K562 (cell line): ENCODE results near the gene COMP. TPM values are rescaled to one million over a fixed set of nuclear protein-coding genes. Genes with fewer than 3 reads are reported as not detected.
A peak's percentile ranks its signal among the peaks of the same experiment; 100 is the strongest.

Source experiments
- ARID1B ChIP-seq: fragments of 450-650 bp; IDR thresholded peaks from 2 replicates; pipeline ENCODE4 v1.6.1; 2016; ENCODE audit warnings: antibody characterized with exemption, mild to moderate bottlenecking, inconsistent platforms
- CREBBP ChIP-seq: IDR thresholded peaks from one replicate; pipeline ENCODE4 v1.6.1; 2012; ENCODE audit warnings: low read depth, mild to moderate bottlenecking, control low read depth, inconsistent platforms, low read length
- E2F1 ChIP-seq: sonication (generic); formaldehyde crosslinking; IDR thresholded peaks from 2 replicates; pipeline ENCODE4 v1.8.1; 2023; ENCODE audit warnings: mild to moderate bottlenecking, missing genetic modification reagents, moderate library complexity
- FUS ChIP-seq: fragments of 200-400 bp; formaldehyde crosslinking; optimal IDR thresholded peaks from 2 replicates; pipeline ENCODE3; 2017; ENCODE audit warnings: low read depth, low read length
- MEIS2 ChIP-seq: fragments of 450-650 bp; IDR thresholded peaks from 2 replicates; pipeline ENCODE4 v1.6.1; 2014; ENCODE audit warnings: mild to moderate bottlenecking; ENCODE audit not compliant: partially characterized antibody
- MTA3 ChIP-seq: fragments of 450-650 bp; formaldehyde crosslinking; IDR thresholded peaks from 2 replicates; pipeline ENCODE4 v1.6.1; 2017; ENCODE audit warnings: mild to moderate bottlenecking, borderline replicate concordance
- MYBL2 ChIP-seq, 2 experiments: fragments of 450-650 bp in 1 of 2; sonication (generic) in 1 of 2; formaldehyde crosslinking in 1 of 2; IDR thresholded peaks; 2 replicates each; pipeline versions ENCODE4 v1.6.1 to v1.8.1; 2017 to 2022; ENCODE audit warnings: borderline replicate concordance in 1 of 2, inconsistent platforms in 1 of 2, low read depth in 1 of 2, mild to moderate bottlenecking in 1 of 2, missing genetic modification reagents in 1 of 2, moderate library complexity in 1 of 2
- NCOA1 ChIP-seq: fragments of 450-650 bp; IDR thresholded peaks from 2 replicates; pipeline ENCODE4 v1.6.1; 2016; ENCODE audit warnings: low read depth
- RERE ChIP-seq: sonication (generic); formaldehyde crosslinking; IDR thresholded peaks from 2 replicates; pipeline ENCODE4 v1.8.0; 2023; ENCODE audit warnings: missing genetic modification reagents, mild to moderate bottlenecking, borderline replicate concordance
- TCF7 ChIP-seq: sonication (generic); IDR thresholded peaks from 2 replicates; pipeline ENCODE4 v1.6.1; 2016; ENCODE audit warnings: antibody characterized with exemption, borderline replicate concordance
- ZNF354B ChIP-seq: fragments of 250-450 bp; sonication (Bioruptor Pico); IDR thresholded peaks from 2 replicates; pipeline ENCODE4 v1.4.0; 2020
- ZSCAN32 ChIP-seq: fragments of 450-650 bp; formaldehyde crosslinking; IDR thresholded peaks from 2 replicates; pipeline ENCODE4 v1.4.0; 2020; ENCODE audit warnings: mild to moderate bottlenecking, moderate library complexity
- polyA plus RNA-seq, 8 experiments: library from polyadenylated mRNA; depleted of rRNA in 4 of 8; stranded (reverse) in 5 of 8; unstranded in 3 of 8; fragments of >200 nt; fragmentation: Nextera tagmentation in 2 of 8; fragmentation: Illumina TruSeq in 1 of 8; extraction: Ambion mirVana in 2 of 8; extraction: Trizol in 1 of 8; gene quantifications; 2 replicates each; pipeline versions ENCODE4 v1.2.1 to v1.2.3, GENCODE V29; 2011 to 2014; ENCODE audit warnings: inconsistent platforms in 1 of 8, missing spikeins in 1 of 8
- total RNA-seq, 7 experiments: library from RNA; depleted of rRNA in 6 of 7; stranded (reverse); fragments of >200 nt in 6 of 7; fragmentation: Illumina TruSeq in 2 of 7; extraction: Trizol in 2 of 7; gene quantifications; 2 replicates each; pipeline versions ENCODE4 v1.2.1 to v1.2.3, GENCODE V29; 2011 to 2021; ENCODE audit warnings: low replicate concordance in 1 of 7
- TF ChIP-seq, protein P1 (sequence below): fragments of 250-450 bp; sonication (Bioruptor Pico); IDR thresholded peaks from 2 replicates; pipeline ENCODE4 v1.5.0; 2021; ENCODE audit warnings: mild to moderate bottlenecking, moderate library complexity
- TF ChIP-seq, protein P2 (sequence below): sonication (generic); formaldehyde crosslinking; IDR thresholded peaks from 2 replicates; pipeline ENCODE4 v1.4.0; 2020; ENCODE audit warnings: mild to moderate bottlenecking, missing genetic modification reagents

The COMP gene
- total and polyA plus RNA-seq, 9 of the 15 experiments (the other 6 are each of a cell fraction or from before 2014, with no cell fraction given): 0.07 TPM; not detected in 8

DNA sequence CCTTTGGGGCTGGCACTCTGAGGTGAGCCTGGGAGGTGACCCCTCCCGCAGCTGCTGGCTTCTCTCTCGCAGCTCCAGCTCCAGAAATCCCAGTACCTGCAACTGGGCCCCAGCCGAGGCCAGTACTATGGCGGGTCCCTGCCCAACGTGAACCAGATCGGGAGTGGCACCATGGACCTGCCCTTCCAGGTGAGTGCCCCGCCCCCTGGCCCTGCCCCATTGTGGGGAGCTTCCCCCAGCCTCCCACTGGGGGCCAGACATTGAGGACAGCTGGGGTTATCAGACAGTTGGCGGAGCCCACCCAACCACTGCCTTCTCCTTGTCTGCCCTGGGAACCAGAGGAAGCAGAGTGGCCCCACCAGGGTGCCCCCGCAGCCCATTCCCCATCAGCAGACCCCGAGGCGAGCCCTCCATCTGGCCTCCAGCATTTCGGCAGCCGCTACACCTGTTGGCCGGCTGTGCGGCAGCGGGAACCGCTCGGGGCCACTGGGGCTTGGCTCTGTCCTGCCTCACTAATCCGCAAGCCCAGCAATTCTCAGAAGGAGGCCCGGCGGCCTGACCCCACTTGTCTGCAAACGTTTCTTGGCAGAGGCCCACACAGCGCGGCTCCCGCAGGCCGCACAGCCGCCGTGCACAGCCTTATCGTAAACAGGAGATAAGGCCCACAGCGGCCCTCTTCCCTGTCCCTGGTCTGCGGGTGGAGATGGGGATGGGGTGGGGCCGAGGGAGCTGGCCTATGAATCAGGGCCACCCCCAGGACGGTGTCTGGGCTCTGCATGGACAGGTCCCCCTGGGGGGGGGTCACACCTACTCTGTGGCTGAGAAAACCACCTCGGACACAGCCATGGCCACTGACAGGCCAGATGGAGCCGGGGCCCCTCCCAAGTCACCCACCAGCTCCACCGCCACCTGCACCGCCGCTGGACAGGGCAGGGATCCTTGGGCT, 48.0 kb downstream of the COMP start (continued):
- TF ChIP-seq MYBL2 (IDR thresholded peaks at IDR 0.05; ENCODE audit: low read depth): no peak
- TF ChIP-seq MYBL2 (CRISPR knock-in tag; IDR thresholded peaks at IDR 0.05; ENCODE audit: borderline replicate concordance): no peak
- no peak for TF ChIP-seq ZNF354B
- TF ChIP-seq FUS: no peak
- peak; percentile 83 for TF ChIP-seq ARID1B
- no peak for TF ChIP-seq RERE (CRISPR knock-in tag)
- no peak for TF ChIP-seq ZSCAN32 (CRISPR knock-in tag)
- TF ChIP-seq MEIS2: peak; percentile 11
- peak; percentile 71; the same call in 1 of the 2 replicates for TF ChIP-seq MTA3
- TF ChIP-seq, protein P1, sequence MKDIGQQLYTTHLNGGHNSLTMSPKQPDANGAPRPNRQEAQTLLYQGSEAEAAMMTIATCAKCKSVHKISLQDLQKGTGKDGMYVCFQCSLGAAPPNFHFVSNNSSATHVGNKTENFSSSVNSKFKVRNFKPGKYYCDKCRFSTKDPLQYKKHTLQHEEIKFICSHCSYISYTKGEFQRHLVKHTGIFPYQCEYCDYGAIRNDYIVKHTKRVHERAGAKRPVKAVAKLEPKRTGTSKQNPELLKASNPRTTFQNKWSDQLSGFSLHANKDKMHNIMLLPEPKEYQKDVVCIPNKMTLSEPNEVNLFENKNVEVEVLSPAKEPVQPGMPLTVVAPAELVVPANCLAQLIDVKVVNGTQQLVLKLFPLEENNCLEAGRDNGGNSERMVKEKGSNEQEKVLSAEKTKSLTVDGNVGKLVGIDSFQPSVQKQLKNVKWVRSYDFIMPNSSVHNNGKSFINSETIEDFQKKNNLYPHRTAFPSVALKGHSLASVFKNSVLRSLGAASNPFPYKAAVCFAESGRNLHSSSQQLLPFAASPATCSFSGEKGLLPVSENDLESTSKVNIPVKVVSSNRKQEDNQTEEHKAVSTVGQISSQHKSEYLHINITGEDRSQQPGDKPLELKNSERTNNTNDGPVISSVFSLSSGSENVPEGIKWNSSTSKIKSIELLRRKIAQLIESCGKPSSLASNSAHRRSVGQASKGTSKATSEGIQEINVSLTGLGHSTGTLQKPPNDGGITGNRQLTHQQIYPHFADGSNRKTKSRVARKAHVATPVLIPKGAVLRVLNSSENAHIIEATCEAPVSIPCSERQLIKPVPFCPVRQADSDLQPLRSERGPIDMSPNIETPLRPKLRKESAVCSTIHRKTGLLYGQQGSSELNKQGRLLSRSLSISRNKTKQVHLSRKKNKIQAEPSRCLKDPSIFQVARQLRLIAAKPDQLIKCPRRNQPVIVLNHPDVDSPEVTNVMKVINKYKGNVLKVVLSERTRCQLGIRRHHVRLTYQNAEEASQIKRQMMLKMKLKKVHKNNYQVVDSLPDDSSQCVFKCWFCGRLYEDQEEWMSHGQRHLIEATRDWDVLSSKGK: no peak
- TF ChIP-seq E2F1 (CRISPR knock-in tag): no peak
- TF ChIP-seq, protein P2, sequence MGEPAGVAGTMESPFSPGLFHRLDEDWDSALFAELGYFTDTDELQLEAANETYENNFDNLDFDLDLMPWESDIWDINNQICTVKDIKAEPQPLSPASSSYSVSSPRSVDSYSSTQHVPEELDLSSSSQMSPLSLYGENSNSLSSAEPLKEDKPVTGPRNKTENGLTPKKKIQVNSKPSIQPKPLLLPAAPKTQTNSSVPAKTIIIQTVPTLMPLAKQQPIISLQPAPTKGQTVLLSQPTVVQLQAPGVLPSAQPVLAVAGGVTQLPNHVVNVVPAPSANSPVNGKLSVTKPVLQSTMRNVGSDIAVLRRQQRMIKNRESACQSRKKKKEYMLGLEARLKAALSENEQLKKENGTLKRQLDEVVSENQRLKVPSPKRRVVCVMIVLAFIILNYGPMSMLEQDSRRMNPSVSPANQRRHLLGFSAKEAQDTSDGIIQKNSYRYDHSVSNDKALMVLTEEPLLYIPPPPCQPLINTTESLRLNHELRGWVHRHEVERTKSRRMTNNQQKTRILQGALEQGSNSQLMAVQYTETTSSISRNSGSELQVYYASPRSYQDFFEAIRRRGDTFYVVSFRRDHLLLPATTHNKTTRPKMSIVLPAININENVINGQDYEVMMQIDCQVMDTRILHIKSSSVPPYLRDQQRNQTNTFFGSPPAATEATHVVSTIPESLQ: peak; percentile 50; the same call in 1 of the 2 replicates
- no peak for TF ChIP-seq CREBBP
- no peak for TF ChIP-seq TCF7
- no peak for TF ChIP-seq NCOA1
